OCI-LY1 (cell line): ENCODE measurements around the gene HAND1.

Experiments
- EZH2 ChIP-seq: fragments of 200-600 bp; sonication (generic), shearing (Covaris generic); IDR thresholded peaks from 2 replicates; pipeline ENCODE4 v1.8.0; 2017; ENCODE audit warnings: borderline replicate concordance, mixed run types, mild to moderate bottlenecking, antibody characterized with exemption, low read length, moderate library complexity, mixed read lengths
- TF ChIP-seq, protein P1 (sequence below): fragments of 200-600 bp; sonication (generic), shearing (Covaris generic); IDR thresholded peaks from 2 replicates; pipeline ENCODE4 v1.5.1; 2017; ENCODE audit warnings: mild to moderate bottlenecking, antibody characterized with exemption, low read length, moderate library complexity, mixed read lengths

DNA sequence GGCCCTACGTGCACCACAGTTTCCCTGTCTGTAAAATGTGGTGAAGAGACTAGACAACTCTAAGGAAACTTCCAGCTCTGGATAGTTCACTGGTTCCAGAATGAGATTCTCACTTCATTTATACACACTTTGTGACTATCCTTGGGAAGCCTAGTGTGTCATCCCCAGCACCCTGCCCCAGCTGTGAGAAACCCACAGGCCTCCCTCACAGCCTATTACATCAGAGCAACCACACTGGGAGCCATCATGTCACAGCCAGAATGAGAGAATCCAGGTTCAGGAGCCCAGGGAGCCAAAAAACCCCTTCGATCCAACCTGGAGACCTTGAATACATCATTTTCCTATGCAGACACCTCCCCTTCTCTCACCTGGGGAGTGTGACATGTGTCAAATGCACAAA lies 21.0 kb upstream of the HAND1 start:
- TF ChIP-seq, protein P1, sequence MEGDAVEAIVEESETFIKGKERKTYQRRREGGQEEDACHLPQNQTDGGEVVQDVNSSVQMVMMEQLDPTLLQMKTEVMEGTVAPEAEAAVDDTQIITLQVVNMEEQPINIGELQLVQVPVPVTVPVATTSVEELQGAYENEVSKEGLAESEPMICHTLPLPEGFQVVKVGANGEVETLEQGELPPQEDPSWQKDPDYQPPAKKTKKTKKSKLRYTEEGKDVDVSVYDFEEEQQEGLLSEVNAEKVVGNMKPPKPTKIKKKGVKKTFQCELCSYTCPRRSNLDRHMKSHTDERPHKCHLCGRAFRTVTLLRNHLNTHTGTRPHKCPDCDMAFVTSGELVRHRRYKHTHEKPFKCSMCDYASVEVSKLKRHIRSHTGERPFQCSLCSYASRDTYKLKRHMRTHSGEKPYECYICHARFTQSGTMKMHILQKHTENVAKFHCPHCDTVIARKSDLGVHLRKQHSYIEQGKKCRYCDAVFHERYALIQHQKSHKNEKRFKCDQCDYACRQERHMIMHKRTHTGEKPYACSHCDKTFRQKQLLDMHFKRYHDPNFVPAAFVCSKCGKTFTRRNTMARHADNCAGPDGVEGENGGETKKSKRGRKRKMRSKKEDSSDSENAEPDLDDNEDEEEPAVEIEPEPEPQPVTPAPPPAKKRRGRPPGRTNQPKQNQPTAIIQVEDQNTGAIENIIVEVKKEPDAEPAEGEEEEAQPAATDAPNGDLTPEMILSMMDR: no peak
- TF ChIP-seq EZH2: no peak
